ENCODE measurements around the gene KCNAB1.

KCNAB1 gene

DNA sequence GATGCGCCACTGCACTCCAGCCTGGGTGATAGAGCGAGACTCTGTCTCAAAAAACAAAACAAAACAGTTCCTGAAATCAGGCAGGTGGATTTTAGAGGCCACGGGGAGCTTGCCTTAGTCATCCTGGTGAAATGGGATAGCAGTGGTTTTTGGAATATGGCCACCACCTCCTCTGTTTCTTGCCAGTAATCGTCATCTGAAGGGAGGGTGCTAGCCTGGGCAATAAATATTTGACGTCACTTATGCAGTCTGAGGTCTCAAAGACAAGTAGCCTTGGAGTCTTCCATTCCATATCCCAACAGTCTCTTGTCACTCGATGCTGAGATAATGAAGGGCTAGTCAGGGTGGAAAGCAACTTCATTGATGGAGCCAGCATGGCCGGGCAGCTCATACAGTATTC, 55.2 kb downstream of the KCNAB1 start:
- no peak for TF ChIP-seq CTCF (IDR thresholded peaks at IDR 0.05)

GRCh38 chr3:156176048-156176447, 55.7 kb downstream of the KCNAB1 start:
- TF ChIP-seq CTCF (IDR thresholded peaks at IDR 0.05): no peak

- TF ChIP-seq CTCF (IDR thresholded peaks at IDR 0.05): no peak
These were observed 56.3 kb downstream of the KCNAB1 start for GRCh38 chr3:156176629-156177210.

DNA sequence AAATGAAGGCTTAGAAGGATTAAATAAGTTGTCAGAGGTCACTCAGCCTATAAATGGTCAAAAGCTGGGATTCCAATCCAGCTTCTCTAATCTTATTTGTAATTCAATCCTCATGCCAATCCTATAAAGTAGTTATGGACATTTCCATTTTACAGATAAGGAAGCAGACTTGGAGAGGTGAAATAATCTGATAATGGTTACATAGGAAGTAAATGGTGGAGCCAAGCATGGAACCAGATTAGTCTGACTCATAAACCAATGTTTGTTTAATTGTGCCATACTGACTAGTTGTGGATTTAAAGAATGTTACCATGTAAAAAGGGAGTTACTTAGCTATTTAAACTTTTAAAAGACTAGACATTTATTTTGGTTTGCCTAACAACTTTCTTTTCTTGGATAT, 59.7 kb downstream of the KCNAB1 start:
- TF ChIP-seq CTCF (IDR thresholded peaks at IDR 0.05): no peak

GRCh38 chr3:156181509-156181908, 61.1 kb downstream of the KCNAB1 start:
- TF ChIP-seq CTCF (IDR thresholded peaks at IDR 0.05): no peak

- no peak for TF ChIP-seq CTCF (IDR thresholded peaks at IDR 0.05)
These were observed 63.0 kb downstream of the KCNAB1 start for GRCh38 chr3:156183396-156183795.

- no peak for TF ChIP-seq CTCF (IDR thresholded peaks at IDR 0.05)
These were observed 63.8 kb downstream of the KCNAB1 start for GRCh38 chr3:156184156-156184555.

DNA sequence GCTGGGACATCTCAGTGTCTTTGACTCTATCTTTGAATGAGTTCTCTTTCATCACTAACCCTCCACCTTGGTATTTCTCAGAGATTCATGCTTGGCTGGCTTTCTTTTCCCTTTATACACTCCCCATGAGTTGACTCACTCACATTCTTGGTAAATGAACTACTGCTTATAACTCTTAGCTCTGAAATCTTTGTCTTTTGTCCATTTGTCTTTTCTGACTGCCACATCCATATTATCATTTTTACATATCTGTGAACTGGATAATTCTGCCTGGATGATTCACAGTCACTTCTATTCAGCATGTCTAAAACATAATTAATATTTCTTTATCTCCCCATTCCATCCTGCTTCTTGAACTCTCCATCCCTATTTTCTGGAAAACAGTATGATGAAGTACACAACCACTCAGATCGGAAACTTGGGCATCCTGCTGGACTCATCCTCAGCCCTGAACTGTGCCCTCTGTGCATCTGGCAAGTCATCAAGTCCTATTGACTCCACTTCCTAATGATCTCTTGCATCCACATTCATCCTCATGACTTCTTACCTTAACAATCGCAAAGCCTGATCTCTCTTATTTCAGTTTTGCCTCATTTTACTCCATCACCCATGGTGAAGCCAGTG, 66.9 kb downstream of the KCNAB1 start:
- TF ChIP-seq CTCF (IDR thresholded peaks at IDR 0.05): no peak
